ENCODE results near the gene TOX3.

DNA sequence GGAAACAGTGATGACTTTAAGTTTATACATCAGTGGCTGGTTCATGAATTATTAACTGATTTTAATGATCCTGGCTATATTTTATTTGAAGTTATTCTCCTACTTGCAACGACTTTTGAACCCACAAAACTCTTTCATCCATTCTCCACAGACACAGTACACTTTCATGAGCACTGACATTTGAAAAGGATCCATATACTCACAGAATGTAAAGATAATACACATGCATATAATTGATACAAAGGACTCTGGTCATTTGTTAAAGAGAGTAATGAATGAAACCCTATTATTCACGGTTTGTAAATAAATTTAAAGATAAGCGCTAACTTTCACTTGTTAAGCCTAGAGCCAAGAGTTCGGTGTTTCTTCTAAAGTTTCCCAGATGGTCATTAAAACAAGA is 3.3 kb downstream of the TOX3 start:
- TF ChIP-seq FOXM1 (IDR thresholded peaks at IDR 0.05; ENCODE audit: borderline replicate concordance) (no peak), NFRKB (IDR thresholded peaks at IDR 0.05) (no peak), ARNT (IDR thresholded peaks at IDR 0.05) (no peak), HDGF (IDR thresholded peaks at IDR 0.05; ENCODE audit: borderline replicate concordance) (no peak), FOXA1 (IDR thresholded peaks at IDR 0.05) (no peak), ZNF384 (IDR thresholded peaks at IDR 0.05) (no peak), CTBP1 (IDR thresholded peaks at IDR 0.05; ENCODE audit: borderline replicate concordance) (no peak), FOXK2 (IDR thresholded peaks at IDR 0.05) (no peak), TARDBP (IDR thresholded peaks at IDR 0.05) (no peak), SP1 (IDR thresholded peaks at IDR 0.05) (no peak)

All from HEK293T (cell line).